Activated CD4-positive, CD25-positive, alpha-beta regulatory T cell treated with anti-CD3 and anti-CD28 coated beads, Interleukin-2, amount 50 U/mL, for 24 hours (primary cell): ENCODE measurements around the gene KISS1.

Source experiments
- ATAC-seq, 2 donors: fragments of 150-1000 bp; cut with Tn5 transposase; one replicate each; pipeline ENCODE4 v1.10.0; 2021; ENCODE audit warnings: mild to moderate bottlenecking in 1 of 2, moderate library complexity in 1 of 2

KISS1 gene

DNA sequence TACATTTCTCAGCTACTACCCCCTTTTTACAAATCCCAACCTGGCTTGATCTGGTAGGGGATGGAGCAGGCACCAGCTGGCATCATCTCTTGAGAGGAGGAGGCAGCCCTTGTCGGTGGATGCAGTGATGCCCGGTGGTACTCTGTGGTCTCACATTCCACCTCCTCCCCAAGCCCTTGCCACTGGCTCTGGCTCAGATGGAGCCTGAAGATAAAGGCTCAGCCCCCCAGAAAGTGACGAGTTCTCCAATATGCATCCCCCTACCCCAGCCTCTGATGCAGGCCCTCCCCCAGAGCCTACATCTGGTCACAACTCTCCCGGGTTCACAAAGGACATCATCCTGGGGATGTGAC, 21.3 kb upstream of the KISS1 start:
- no peak for ATAC-seq

DNA sequence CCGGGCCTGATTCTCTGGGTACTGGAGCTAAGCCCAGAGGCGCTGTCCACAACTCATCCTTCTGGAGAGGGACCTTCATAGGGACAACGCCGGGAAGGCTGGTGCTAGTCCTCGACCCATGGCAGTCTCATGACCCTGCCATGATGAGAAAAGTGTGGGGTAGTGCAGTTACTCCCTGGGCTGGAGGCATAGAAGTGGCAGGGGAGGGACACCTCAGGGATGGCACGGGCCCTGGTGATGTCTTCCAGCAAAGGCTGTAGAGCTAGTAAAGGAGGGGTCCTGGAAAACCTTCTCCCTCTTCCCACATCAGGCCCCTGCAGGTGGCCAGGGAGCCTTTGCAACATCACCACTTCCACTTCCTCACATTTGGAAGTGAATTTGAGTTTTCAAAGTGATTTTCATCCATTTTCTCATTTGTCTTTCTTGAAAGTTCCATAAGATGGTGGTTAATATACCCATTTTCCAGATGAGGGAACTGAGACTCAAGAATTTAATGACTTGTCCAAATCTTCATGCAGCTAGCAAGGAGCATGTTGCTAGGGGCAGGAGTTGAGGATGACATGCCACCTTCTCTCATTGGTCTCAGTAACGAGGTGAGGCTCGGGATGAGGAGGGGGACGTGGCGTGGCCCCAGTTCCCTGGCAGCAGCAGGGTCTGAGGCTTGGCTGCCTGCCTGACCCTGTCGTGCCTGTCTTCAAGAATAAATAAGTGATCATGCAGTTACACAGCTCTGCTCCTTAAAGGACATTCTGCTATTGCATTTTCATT, 20.8 kb upstream of the KISS1 start:
- ATAC-seq, result no peak

DNA sequence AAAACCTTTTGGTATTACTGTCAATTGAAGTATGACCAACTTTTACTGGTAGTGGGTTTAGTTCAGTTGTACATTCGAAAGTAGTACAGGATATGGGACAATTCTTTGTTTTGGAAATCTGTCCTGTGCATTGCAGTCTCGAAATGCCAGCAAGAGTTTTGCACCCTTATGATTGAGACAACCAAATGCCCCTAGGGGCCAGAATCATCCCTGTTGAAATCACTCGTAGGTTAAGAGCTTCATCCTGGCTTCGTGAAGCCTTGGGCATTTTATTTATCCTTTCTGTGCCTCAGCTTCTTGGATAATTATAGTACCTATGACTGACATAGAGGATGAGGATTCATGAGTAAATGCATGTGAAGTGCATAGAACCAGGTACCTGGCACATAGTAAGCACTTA, 19.9 kb upstream of the KISS1 start:
- no peak for ATAC-seq

DNA sequence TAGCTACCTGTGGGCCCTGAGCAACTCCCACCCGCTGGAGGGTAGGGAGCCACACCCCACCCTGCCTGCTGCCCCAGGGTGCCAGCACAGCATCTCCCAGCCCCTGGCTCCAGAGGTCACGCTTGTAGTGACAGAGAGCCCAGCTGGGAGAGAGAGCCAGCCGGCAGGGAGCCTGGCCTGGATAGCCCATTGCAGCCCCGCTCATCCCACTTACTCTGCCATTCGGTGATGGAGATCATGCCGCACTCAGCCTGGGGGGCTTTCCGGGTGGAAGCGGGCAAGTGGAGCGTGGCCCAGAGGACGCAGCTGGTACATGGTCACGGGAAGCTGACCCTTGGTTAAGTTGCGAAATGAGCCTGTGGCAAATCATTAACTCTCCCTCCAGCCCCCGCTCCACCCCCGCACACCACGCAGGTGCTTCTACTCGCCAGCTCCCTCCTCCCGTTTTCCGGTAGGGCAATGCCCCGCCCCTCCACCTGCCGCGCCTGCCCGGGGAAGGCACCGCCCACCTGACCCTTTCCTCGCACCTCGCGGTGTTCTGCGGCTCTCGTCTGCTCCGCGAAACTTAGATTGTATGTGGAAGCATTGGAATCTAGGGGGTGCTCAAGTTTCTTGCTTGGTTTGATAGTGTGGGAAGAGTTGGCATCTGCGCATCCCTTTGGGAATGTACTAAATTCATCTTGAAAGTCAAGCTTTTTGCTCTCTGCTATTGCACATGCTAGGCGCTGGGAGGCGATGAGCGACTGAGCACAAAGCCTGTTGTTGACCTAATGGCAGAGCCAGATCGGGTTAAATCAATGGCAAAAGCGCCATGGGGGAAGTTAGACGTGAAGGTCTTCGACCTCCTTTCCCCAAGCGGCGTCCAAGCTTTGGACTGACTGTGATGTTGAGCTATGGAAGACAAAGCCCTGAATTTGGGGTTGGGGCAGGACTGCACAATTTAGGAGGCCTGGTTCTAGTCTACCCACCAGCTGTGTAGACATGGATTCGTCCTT, 17.7 kb upstream of the KISS1 start, which contains the start of gene GOLT1A:
GOLT1A (minus strand) TSS at position 321 of the 995 bp plus-strand sequence; CDS start at position 239, 82 bp downstream.
- peak in 1 of 2 donors; percentile 28 for ATAC-seq

DNA sequence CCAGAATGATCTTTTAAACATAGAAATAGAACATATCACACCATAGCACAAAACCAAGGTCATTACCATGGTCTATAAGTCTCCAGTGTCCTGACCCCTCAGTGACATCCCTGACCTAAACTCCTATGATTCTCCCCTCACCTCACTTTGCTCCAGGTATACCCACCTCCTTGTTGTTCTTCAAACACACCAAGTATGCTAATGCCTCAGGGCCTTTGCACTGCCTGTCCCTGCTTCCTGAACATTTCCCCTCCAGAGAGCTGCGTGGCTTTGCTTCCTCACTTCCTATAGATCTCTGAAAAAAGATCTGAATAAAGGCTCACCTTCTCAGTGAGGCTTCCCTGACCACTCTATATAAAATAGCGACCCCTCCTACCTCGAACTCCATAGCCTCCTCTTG, 16.4 kb upstream of the KISS1 start:
- ATAC-seq, result no peak

DNA sequence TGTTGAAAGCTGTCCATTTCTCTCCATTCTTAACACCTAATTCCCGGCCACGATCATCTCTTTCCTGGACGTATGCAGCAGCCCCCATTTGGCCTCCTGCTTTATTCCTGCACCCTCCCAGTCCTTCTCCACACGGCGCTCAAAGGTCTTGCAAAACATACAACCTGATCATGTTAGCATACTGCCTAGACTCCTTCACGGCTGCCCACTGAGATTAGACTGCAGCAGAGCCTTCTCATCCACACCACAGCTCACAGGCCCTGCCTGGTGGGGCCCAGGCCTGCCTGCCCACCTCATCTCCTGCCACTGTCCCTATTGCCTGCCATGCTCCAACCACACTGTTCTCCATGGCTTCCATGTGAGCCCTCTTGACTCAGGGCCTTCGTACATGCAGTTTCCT, 14.8 kb upstream of the KISS1 start:
- no peak for ATAC-seq

DNA sequence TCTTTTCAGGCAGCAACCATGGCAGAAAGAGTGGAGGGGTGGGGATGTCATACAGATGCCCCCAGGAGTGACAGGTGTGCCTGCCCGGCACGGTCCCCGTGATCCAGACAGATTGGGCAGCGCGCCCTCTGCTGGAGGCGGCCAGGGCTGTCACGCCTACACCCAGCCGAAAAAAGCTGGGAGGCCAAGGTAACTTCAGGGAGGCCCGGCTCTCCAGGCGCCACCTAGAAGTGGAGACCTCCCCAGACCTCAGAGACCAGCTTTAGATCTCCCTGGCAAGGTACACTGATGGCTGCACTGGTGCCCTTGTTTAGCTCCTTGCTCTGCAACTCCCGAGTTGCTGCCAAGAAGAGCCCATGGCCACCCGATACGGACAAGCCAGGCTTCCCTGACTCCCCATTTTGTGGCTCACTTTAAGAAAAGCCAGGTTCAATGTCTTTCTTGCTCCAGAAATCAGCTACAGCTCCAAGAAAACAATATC, 10.9 kb upstream of the KISS1 start:
- ATAC-seq, result peak; percentile 84 to 88

DNA sequence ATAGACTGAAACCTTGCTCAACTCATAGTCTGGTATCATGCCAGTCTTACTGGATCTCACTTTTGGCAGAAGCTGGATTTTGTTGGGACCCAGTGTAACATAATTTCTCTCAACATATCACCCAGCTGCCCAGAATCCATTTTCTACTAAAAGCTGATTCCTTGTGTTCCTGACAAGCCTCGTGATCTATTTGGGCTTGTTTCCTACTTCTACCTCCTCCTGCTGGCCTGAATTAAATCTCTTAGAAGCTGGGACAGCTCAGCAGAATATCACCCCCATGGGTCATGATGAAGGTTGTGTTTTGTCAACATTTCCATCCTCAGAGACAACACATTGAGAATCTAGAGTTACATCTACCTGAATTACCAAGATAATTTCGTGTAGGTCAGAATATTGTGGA, 9.8 kb upstream of the KISS1 start:
- ATAC-seq, result no peak

DNA sequence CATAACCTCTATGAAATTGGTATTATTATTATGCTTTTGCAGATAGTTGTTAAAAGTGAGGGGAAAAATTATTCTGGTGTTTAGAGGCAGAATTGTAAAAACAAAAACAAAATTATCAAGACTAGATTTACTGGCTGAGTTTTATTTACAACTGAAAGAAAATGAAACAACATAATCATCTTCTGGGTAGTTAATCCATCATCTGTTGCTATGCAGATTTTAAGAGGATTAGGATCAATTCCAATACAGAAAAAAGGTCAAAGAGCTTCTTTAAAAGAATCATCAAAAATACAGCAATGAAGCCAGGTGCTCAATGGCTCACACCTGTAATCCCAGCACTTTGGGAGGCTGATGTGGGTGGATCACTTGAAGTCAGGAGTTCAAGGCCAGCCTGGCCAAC, 9.2 kb upstream of the KISS1 start:
- ATAC-seq, result no peak

DNA sequence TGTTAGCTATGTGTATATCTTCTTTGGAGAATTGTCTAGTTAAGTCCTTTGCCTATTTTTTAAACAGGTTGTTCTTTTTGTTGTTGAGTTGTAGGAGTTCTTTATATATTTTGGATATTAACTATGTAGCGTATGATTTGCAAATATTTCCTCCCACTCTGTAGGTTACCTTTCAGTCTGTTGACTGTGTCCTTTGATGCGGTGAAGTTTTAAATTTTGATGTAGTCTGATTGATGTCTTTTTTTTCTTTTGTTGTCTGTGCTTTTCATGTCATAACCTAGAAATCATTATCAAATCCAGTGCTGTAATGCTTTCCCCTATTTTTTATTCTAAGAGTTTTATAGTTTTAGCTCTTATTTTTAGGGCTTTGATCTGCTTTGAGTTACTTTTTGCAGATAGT, 8.7 kb upstream of the KISS1 start:
- ATAC-seq, result no peak

DNA sequence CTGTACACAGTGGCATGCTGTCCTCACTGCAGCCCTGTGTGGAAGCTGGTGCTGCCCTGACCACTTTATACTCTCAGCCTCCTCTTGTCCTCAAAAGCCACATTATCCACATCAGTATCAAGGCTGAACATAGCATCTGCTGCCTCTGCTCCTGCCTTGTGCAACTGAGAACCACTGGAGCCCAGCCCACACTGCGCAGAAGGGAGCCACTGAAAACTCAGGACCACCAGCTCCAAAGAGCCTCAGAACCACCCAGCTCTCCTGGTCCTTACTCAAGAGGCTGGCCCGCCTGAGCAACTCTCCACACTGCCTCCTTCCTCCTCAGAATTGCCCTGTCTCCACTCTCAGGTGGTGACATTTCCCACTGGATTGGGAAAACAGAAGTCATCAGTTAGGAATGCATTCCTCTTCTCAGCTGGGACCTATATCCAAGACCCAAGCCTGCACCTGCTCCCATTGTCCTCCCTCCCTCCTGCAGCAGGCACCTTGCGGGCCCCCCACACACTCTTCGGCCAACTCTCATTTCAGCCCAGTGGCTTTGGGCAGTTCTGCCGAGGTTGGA, 7.0 kb upstream of the KISS1 start:
- no peak for ATAC-seq

DNA sequence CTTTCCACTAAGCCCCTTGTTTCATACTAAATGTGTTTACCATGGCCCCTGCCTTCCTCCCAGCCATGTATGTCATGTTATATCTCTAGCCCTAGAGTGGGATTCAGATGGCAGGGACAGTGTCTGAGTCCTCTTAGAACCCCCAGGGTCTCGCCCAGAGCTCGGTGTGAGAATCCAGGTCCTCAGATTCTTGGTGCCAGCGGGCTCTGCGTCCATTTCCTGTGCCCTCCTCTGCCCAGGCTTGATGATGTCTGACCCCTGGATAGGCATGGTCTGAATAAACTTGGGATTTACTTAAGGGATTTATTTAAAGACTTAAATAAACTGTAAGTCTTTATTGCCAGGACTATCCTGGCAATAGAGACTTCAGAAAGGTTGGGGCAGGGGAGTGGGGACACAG, 6.2 kb upstream of the KISS1 start:
- no peak for ATAC-seq

DNA sequence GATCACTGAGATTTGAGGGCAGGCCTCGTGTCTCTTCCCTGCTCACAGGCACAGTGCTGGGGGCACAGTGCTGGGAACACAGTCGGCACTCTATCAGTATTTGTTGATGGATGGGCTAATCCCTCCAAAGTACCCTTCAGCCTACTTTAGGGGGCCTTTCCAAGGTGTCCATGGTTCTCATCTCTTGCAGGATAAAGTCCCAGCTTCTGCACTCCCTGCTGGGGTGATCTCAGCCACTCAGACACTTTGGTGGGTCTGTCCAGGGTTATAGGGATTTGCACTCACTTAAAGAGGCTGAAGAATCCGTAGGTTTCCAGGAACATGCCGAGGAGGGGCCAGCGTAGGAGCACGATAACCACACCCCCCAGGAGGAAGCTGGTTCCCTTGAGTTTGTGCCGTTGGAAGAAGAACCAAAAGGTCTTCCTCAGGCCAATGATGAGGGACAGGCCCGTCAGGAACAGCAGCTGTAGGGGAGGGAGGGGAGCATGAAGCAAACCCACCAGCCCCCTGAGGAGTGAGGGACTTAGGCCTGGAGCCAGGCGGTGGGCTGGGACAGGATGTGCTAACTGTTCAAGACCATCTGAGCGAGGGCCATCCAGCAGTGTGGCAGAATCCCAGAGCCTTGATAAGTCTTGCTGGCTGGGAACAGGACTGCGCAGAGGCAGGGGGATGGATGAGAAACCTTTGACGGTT, 5.2 kb upstream of the KISS1 start:
- no peak for ATAC-seq

DNA sequence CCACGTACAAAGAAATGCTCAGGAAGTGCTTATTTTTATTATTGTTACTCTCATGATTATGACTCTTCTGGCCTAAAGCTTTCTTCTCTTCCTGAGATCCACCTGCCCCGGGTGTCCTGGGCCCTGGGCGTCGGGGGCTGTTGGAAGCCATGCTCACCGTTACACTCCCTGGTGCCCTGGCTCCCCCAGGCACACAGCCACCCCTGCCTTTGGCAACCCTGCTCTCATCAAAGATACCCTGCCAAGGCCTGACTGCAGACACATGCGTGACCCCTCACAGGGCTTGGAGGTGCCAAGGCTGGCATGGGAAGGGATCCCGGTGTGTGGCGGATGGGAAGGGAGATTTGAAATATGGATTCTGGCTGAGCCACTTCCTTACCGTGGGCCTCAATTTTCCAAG, 3.3 kb upstream of the KISS1 start:
- no peak for ATAC-seq

DNA sequence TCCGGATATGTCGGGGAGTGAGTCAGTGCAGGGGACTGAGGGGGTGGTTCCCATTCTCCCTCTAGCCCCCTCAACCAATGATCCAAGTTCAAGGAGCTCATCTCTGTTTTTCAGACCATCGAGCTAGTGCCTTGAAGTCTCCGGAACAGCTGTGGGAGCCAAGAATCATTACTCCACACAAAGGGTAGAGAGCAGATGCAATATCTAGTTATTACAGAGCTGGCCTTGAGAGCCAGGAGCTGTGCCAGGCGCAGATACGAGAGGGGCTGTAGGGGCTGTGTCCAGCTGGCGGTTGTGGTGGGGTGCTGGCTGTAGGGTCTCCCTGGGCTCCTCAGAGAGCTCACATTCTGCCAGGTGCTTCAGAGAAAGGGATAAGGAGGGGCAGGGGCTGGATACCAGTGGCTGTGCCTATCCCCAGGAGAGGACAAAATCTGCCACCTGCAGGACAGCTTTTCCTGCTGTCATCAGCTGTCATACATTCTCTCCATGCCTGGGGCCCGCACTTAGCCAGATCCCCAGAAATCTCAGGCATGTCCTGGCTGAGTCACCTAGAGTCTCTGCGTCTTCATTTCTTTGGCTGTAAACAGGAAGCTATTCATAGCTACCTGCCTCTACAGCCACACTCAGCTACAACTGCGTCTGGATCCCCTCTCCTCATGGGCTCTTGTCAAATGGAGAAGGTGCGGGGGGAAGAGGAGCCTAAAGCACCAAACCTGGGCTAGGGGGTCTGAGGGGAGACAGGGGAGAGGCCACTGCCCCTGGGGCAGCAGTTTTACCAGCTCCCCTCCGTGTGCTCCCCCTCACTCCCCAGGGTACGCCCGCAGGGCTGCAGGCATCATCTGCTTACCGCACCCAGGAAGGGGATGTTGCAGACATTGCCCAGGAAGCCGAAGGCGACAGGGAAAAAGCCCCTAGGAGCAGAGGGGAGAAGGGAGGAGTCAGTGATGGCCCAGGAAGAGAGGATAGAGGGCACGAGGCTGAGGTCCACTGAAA, 2.4 kb upstream of the KISS1 start:
- no peak for ATAC-seq

DNA sequence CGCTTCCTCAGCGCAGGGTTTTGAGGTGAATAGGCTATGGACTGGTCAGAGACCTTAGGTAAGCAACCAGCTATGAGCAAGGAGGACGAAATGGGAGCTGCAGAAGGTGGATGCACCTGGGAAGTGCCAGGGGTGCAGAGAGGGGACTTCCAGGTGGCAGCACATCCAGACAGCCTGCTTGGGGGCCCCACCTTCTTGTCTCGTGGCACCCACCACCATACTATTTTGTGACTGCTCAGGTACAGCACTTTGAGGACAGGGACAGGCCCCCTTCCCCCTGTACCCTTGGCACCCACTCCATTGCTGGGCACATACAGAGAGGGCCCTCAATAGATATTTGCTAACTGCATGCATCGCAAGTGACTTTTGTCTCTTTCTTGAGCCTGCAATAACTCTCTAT, 777 bp upstream of the KISS1 start:
- ATAC-seq, result no peak

DNA sequence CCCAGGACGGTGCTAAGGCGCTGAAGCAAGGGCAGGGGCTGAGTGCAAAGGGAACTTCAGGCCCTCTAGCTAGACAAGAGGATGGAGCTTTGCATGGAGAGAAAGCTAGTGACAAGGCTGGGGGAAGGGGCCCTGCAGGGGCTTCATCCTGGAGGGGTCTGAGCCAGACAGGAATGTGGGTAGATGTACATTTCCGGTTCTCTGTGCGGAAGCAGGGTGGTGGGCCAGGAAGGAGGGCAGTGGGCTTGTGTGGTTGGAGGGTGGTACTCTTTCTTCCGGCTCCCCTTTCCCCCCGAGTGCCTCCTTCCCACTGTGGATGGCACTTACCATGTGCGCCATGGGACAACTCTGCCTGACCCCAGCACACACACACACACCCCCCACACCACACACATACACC, 1.5 kb downstream of the KISS1 start:
- ATAC-seq, result no peak

DNA sequence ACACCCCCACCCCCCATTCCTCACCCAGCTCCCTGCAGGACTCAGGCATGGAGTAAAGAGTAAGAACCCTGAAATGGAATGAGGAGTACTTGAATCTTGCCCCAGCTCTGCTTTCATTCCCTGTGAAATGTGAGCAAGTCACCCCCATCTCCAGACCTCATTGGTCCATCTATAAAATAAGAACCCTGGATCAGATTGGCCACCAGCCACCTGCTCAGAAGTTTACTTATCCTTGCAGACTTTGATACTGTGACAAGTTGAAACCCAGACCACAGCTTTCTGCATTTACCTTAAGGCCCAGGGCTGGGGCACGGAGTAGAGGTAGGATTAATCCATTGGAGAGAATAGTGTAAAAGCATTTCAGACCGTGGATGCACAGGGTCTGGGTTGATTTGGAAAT, 2.2 kb downstream of the KISS1 start:
- no peak for ATAC-seq

DNA sequence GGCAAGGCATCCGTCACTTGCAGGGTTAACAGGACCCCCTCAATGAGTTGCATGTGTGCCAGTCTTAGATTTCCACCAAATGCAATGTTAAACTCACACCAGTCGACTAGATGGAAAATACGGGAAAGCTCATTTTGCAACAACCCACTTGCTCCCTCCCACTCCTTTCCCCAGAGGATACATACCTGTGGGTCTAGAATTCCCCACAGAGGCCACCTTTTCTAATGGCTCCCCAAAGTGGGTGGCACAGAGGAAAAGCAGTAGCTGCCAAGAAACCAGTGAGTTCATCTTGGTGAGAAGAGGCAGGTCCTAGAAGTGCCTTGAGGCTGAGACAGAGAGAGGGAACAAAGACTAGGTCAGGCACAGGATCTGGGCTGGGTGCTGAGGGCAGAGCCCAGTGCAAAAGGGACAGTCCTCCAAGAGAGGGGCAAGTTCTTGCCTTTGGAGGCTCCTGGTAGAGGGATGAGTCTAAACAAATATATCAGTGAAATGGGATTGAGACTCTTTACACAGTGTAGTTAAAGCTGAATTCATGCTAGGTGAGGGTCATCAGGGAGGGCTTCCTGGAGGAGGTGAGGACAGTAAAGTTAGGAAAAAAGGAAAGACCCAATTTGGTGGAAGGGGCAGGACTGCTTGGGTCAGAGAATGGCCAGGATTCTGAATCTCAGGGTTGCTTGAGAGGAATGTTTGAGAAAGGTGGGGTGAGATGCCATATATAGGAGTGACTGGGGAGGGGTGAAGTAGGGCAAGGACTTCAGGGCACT, 3.5 kb downstream of the KISS1 start:
- ATAC-seq, result no peak

DNA sequence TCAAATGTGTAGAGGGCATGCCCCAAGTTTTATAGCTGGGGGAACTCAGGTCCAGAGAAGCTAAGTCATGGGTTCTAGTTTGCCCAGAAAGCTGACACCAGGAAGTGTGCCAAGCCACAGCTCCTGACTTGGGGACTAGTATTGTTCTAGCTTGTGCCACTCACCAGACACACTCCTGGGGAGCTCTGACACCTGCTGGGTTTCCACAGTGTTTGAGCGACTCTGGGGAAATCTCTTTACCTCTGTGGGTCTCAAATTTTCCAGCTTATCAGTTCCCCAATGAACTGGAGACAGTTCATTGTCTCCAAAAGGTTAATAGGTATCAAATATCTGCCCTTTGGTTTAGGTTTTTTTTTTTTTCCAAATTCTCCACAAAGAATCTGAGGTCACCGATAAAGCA, 4.2 kb downstream of the KISS1 start:
- ATAC-seq, result no peak

DNA sequence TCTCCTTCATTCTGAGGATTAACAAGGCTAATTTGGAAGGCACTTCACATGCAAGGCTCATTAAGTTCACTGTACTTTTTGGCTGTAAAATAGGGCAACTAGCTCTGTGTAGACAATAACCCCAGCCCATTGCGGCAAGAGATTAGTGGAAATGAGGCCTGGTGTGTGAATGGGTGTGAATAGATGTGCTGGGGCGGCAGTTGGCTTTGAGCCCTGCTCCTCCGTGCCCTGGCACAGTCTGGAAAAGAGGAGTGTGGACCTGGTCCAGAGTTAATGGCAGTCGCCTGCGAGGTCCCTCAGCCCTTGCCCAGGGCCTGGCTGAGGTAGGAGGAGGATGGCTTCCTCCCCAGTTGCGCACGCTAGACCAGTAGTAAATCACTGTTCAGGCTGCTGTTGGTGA, 4.8 kb downstream of the KISS1 start:
- ATAC-seq, result no peak
